HS-27A (cell line): ENCODE data around the gene AKAP13.
"Not testable (repeated sequence)": the region's sequence is repeated elsewhere in the genome, so short reads cannot be mapped to it uniquely, and the experiment has no call there.

ENCODE experiments used
- DNase-seq: peaks from one replicate; pipeline ENCODE4 v3.0.0-alpha.2; 2012; ENCODE audit warnings: low read depth, missing footprints

The AKAP13 gene

GRCh38 chr15:85576392-85576791 lies 196.0 kb downstream of the AKAP13 start:
- no peak for DNase-seq

GRCh38 chr15:85578941-85579701 lies 198.7 kb downstream of the AKAP13 start:
- no peak for DNase-seq

GRCh38 chr15:85579957-85580694 lies 199.7 kb downstream of the AKAP13 start:
- no peak for DNase-seq

GRCh38 chr15:85580879-85581278 lies 200.5 kb downstream of the AKAP13 start:
- no peak for DNase-seq

GRCh38 chr15:85581495-85581894 lies 201.1 kb downstream of the AKAP13 start:
- no peak for DNase-seq

- no peak for DNase-seq
Observed at GRCh38 chr15:85582131-85583079, 202.0 kb downstream of the AKAP13 start.

- DNase-seq, result no peak
Observed at GRCh38 chr15:85583442-85583841, 203.0 kb downstream of the AKAP13 start.

- DNase-seq, result peak; percentile 54
Observed at GRCh38 chr15:85583923-85584390, 203.6 kb downstream of the AKAP13 start.

- no peak for DNase-seq
Observed at GRCh38 chr15:85584872-85585271, 204.5 kb downstream of the AKAP13 start.

- not testable (repeated sequence) for DNase-seq
Observed at GRCh38 chr15:85586196-85586595, 205.8 kb downstream of the AKAP13 start.

- peak; percentile 31 for DNase-seq
Observed at GRCh38 chr15:85587707-85588411, 207.5 kb downstream of the AKAP13 start.

GRCh38 chr15:85588677-85589076 lies 208.3 kb downstream of the AKAP13 start:
- no peak for DNase-seq

- no peak for DNase-seq
Observed at GRCh38 chr15:85589851-85590250, 209.4 kb downstream of the AKAP13 start.

- DNase-seq, result no peak
Observed at GRCh38 chr15:85591622-85592021, 211.2 kb downstream of the AKAP13 start.

- DNase-seq, result peak; percentile 66
Observed at GRCh38 chr15:85592148-85592547, 211.7 kb downstream of the AKAP13 start.

- DNase-seq, result no peak
Observed at GRCh38 chr15:85593809-85594445, 213.5 kb downstream of the AKAP13 start.

- DNase-seq, result no peak
Observed at GRCh38 chr15:85595804-85596536, 215.6 kb downstream of the AKAP13 start.

- no peak for DNase-seq
Observed at GRCh38 chr15:85597155-85597815, 216.9 kb downstream of the AKAP13 start.

- DNase-seq, result no peak
Observed at GRCh38 chr15:85598219-85598618, 217.8 kb downstream of the AKAP13 start.
